Measurements from ENCODE around the gene TRIP10.

Gene TRIP10

GRCh38 chr19:6712231-6712630 is 27.2 kb upstream of the TRIP10 start:
- no peak for DNase-seq

- no peak for DNase-seq
Observed at GRCh38 chr19:6712692-6713670, 26.5 kb upstream of the TRIP10 start.

- DNase-seq, result no peak
Observed at GRCh38 chr19:6713773-6714692, 25.4 kb upstream of the TRIP10 start.

- no peak for DNase-seq
Observed at GRCh38 chr19:6714749-6715555, 24.5 kb upstream of the TRIP10 start.

- DNase-seq, result no peak
Observed at GRCh38 chr19:6716610-6716970, 22.9 kb upstream of the TRIP10 start.

- DNase-seq, result no peak
Observed at GRCh38 chr19:6717036-6717435, 22.4 kb upstream of the TRIP10 start.

- no peak for DNase-seq
Observed at GRCh38 chr19:6717441-6717971, 22.0 kb upstream of the TRIP10 start.

- DNase-seq, result no peak
Observed at GRCh38 chr19:6718111-6718740, 21.3 kb upstream of the TRIP10 start.

GRCh38 chr19:6718741-6719539 is 20.5 kb upstream of the TRIP10 start:
- DNase-seq, result peak; percentile 40

- no peak for DNase-seq
Observed at GRCh38 chr19:6719540-6719861, 20.0 kb upstream of the TRIP10 start.

- no peak for DNase-seq
Observed at GRCh38 chr19:6719992-6720368, 19.5 kb upstream of the TRIP10 start.

- DNase-seq, result no peak
Observed at GRCh38 chr19:6720369-6721137, 18.9 kb upstream of the TRIP10 start, which contains the start of gene C3. Gene C3, minus strand, starts transcription at chr19:6720650. Its CDS starts 61 bp downstream, at chr19:6720589.

- DNase-seq, result no peak
Observed at GRCh38 chr19:6721138-6721474, 18.4 kb upstream of the TRIP10 start.

GRCh38 chr19:6721773-6722172 is 17.7 kb upstream of the TRIP10 start:
- DNase-seq, result no peak

GRCh38 chr19:6723108-6723618 is 16.3 kb upstream of the TRIP10 start:
- no peak for DNase-seq

- no peak for DNase-seq
Observed at GRCh38 chr19:6723738-6724137, 15.7 kb upstream of the TRIP10 start.

- DNase-seq, result no peak
Observed at GRCh38 chr19:6724631-6725492, 14.6 kb upstream of the TRIP10 start.

GRCh38 chr19:6725513-6726231 is 13.8 kb upstream of the TRIP10 start:
- no peak for DNase-seq

- no peak for DNase-seq
Observed at GRCh38 chr19:6728346-6728745, 11.1 kb upstream of the TRIP10 start.

Data from CD4-positive, alpha-beta T cell treated with Interleukin-17A for 1 hour (primary cell).